H9 (cell line): Measurements from ENCODE around the gene ATRIP. TPM values are rescaled to one million over a fixed set of nuclear protein-coding genes. Genes with fewer than 3 reads are reported as not detected.

Experiments
- DNase-seq: peaks from one replicate; pipeline ENCODE4 v3.0.0-alpha.2; 2017
- H2AFZ ChIP-seq: one replicate; pipeline ENCODE4 v1.6.1; 2013; ENCODE audit warnings: mild to moderate bottlenecking, low read length, control low read depth, moderate library complexity
- H2AK5ac ChIP-seq: 2 replicates; pipeline ENCODE4 v1.6.1; 2013; ENCODE audit warnings: low read length, control low read depth, mixed read lengths; ENCODE audit not compliant: insufficient read length
- H2BK120ac ChIP-seq: one replicate; pipeline ENCODE4 v1.6.1; 2013; ENCODE audit warnings: low read depth, mild to moderate bottlenecking, low read length, control low read depth, inconsistent platforms; ENCODE audit not compliant: poor library complexity, severe bottlenecking
- H2BK12ac ChIP-seq: 2 replicates; pipeline ENCODE4 v1.6.1; 2013; ENCODE audit warnings: low read length, control low read depth, mixed read lengths, low read depth; ENCODE audit not compliant: insufficient read length
- H2BK15ac ChIP-seq: 2 replicates; pipeline ENCODE4 v1.6.1; 2013; ENCODE audit warnings: low read depth, low read length, control low read depth
- H2BK20ac ChIP-seq: one replicate; pipeline ENCODE4 v1.6.1; 2013; ENCODE audit warnings: low read depth, mild to moderate bottlenecking, low read length, control low read depth, inconsistent platforms; ENCODE audit not compliant: poor library complexity, severe bottlenecking
- H2BK5ac ChIP-seq: 2 replicates; pipeline ENCODE4 v1.6.1; 2013; ENCODE audit warnings: low read length, control low read depth, mixed read lengths; ENCODE audit not compliant: insufficient read length
- H3K14ac ChIP-seq: 2 replicates; pipeline ENCODE4 v1.6.1; 2013; ENCODE audit warnings: low read length, control low read depth; ENCODE audit not compliant: insufficient read depth
- H3K18ac ChIP-seq: 2 replicates; pipeline ENCODE4 v1.6.1; 2013; ENCODE audit warnings: low read depth, mild to moderate bottlenecking, mixed read lengths, low read length, control low read depth; ENCODE audit not compliant: insufficient read length
- H3K23ac ChIP-seq: 2 replicates; pipeline ENCODE4 v1.6.1; 2013; ENCODE audit warnings: low read length, control low read depth, mixed read lengths, low read depth; ENCODE audit not compliant: insufficient read length
- H3K23me2 ChIP-seq: 2 replicates; pipeline ENCODE4 v1.6.1; 2013; ENCODE audit warnings: low read depth, mild to moderate bottlenecking, mixed read lengths, low read length, control low read depth; ENCODE audit not compliant: insufficient read length, poor library complexity, severe bottlenecking
- H3K27ac ChIP-seq: 2 replicates; pipeline ENCODE4 v1.5.1; 2013; ENCODE audit warnings: low read length, control low read depth, mixed read lengths, low read depth; ENCODE audit not compliant: insufficient read length
- H3K27me3 ChIP-seq: 2 replicates; pipeline ENCODE4 v1.6.1; 2013; ENCODE audit warnings: low read length, control low read depth, inconsistent platforms; ENCODE audit not compliant: insufficient read depth
- H3K4ac ChIP-seq: 2 replicates; pipeline ENCODE4 v1.6.1; 2013; ENCODE audit warnings: low read depth, mild to moderate bottlenecking, control low read depth, inconsistent platforms, low read length, moderate library complexity
- H3K4me1 ChIP-seq: 2 replicates; pipeline ENCODE4 v1.6.1; 2013; ENCODE audit warnings: low read length, control low read depth, inconsistent platforms; ENCODE audit not compliant: insufficient read depth
- H3K4me2 ChIP-seq: 2 replicates; pipeline ENCODE4 v1.6.1; 2013; ENCODE audit warnings: low read length, control low read depth, mixed read lengths; ENCODE audit not compliant: insufficient read length, insufficient read depth
- H3K56ac ChIP-seq: 2 replicates; pipeline ENCODE4 v1.6.1; 2013; ENCODE audit warnings: low read depth, mild to moderate bottlenecking, mixed read lengths, low read length, control low read depth; ENCODE audit not compliant: insufficient read length
- H3K79me1 ChIP-seq: 2 replicates; pipeline ENCODE4 v1.6.1; 2013; ENCODE audit warnings: low read depth, mild to moderate bottlenecking, moderate library complexity, low read length, control low read depth, inconsistent platforms; ENCODE audit not compliant: insufficient read depth, poor library complexity, severe bottlenecking
- H3K79me2 ChIP-seq: 2 replicates; pipeline ENCODE4 v1.6.1; 2013; ENCODE audit warnings: low read length, control low read depth, inconsistent platforms; ENCODE audit not compliant: insufficient read depth
- H3K9ac ChIP-seq: 2 replicates; pipeline ENCODE4 v1.6.1; 2013; ENCODE audit warnings: low read length, control low read depth, mixed read lengths; ENCODE audit not compliant: insufficient read length; ENCODE audit errors: extremely low read depth
- H3K9me3 ChIP-seq: one replicate; pipeline ENCODE4 v1.6.1; 2013; ENCODE audit warnings: low read depth, low read length, inconsistent platforms; ENCODE audit not compliant: control insufficient read depth
- H3T11ph ChIP-seq: one replicate; pipeline ENCODE4 v1.6.1; 2013; ENCODE audit warnings: mild to moderate bottlenecking, low read length, control low read depth, inconsistent platforms
- H4K20me1 ChIP-seq: one replicate; pipeline ENCODE4 v1.6.1; 2013; ENCODE audit not compliant: control insufficient read depth, insufficient read length, insufficient read depth
- H4K5ac ChIP-seq: 2 replicates; pipeline ENCODE4 v1.6.1; 2013; ENCODE audit warnings: low read depth, mild to moderate bottlenecking, mixed read lengths, low read length, control low read depth; ENCODE audit not compliant: insufficient read length
- H4K8ac ChIP-seq: replicated peaks from 2 replicates; pipeline ENCODE4 v1.6.1; 2013; ENCODE audit warnings: low read length, control low read depth, mixed read lengths, low read depth; ENCODE audit not compliant: insufficient read length
- H4K91ac ChIP-seq: 2 replicates; pipeline ENCODE4 v1.6.1; 2013; ENCODE audit warnings: low read depth, mild to moderate bottlenecking, moderate library complexity, mixed read lengths, low read length, control low read depth; ENCODE audit not compliant: insufficient read length
- H3K27ac Mint-ChIP-seq, 3 experiments: 2 replicates in 2 of 3; 3 replicates in 1 of 3; pipeline ENCODE4 v1.8.0; 2020 to 2021; ENCODE audit warnings: mixed read lengths in 3 of 3, mild to moderate bottlenecking in 1 of 3, moderate library complexity in 1 of 3
- H3K27me3 Mint-ChIP-seq: 2 replicates; pipeline ENCODE4 v1.8.0; 2021; ENCODE audit warnings: low read depth, mild to moderate bottlenecking, moderate library complexity, mixed read lengths
- H3K36me3 Mint-ChIP-seq, 3 experiments: 2 replicates in 2 of 3; 3 replicates in 1 of 3; pipeline ENCODE4 v1.8.0; 2020 to 2021; ENCODE audit warnings: low read depth in 3 of 3, mixed read lengths in 3 of 3; ENCODE audit not compliant: insufficient read depth in 1 of 3
- H3K4me1 Mint-ChIP-seq, 2 experiments: 2 replicates each; pipeline ENCODE4 v1.8.0; 2020; ENCODE audit warnings: mixed read lengths in 2 of 2
- H3K4me3 Mint-ChIP-seq, 2 experiments: 2 replicates in 1 of 2; 3 replicates in 1 of 2; pipeline ENCODE4 v1.8.0; 2020 to 2021; ENCODE audit warnings: mild to moderate bottlenecking in 2 of 2, mixed read lengths in 2 of 2, moderate library complexity in 1 of 2
- H3K9me3 Mint-ChIP-seq, 2 experiments: 2 replicates in 1 of 2; 3 replicates in 1 of 2; pipeline ENCODE4 v1.8.0; 2020; ENCODE audit warnings: mild to moderate bottlenecking in 2 of 2, mixed read lengths in 2 of 2, moderate library complexity in 1 of 2
- WGBS: extraction: QIAGEN DNeasy Blood & Tissue Kit; methylation state at CpG from one replicate; pipeline ENCODE4 v1.1.7; 2013; ENCODE audit warnings: missing lambda C conversion rate, low lambda C conversion rate, mixed read lengths; ENCODE audit not compliant: insufficient read length; ENCODE audit errors: extremely low coverage; 5-methylcytosine and 5-hydroxymethylcytosine counted together
- total RNA-seq: library from RNA; stranded (reverse); gene quantifications from 2 replicates; pipeline ENCODE4 v1.2.1, GENCODE V29; 2021
- TF ChIP-seq, protein P1 (sequence below): fragments of 200-600 bp; sonication (generic); conservative IDR thresholded peaks from 3 replicates; pipeline ENCODE4 v1.8.0; 2021; ENCODE audit warnings: antibody characterized with exemption, mild to moderate bottlenecking

Gene ATRIP
- total RNA-seq, 1 experiment from 2014 or later, result 16.3 TPM

- Histone ChIP-seq H2AK5ac (no peak overlapping the region), H2BK5ac (no peak overlapping the region), H3K4me2 (no peak overlapping the region), H4K5ac (no peak overlapping the region), H3K9me3 (no peaks in the 10 kb centered on the region), H4K8ac (no peak overlapping the region), H3K23me2 (no peaks in the 10 kb centered on the region), H3K18ac (no peak overlapping the region), H3K27me3 (no peaks in the 10 kb centered on the region), H3K79me1 (no peaks in the 10 kb centered on the region), H3T11ph (no peak overlapping the region), H3K79me2 (no peaks in the 10 kb centered on the region), H2BK12ac (no peak overlapping the region), H3K4me1 (no peaks in the 10 kb centered on the region), H3K4ac (no peak overlapping the region), H3K9ac (no peak overlapping the region), H4K20me1 (no peaks in the 10 kb centered on the region), H3K23ac (no peak overlapping the region), H2BK120ac (no peak overlapping the region), H3K27ac (no peak overlapping the region), H3K14ac (no peak overlapping the region), H2BK20ac (no peak overlapping the region), H3K56ac (no peak overlapping the region), H2BK15ac (no peak overlapping the region), H4K91ac (no peak overlapping the region), H2AFZ (no peak overlapping the region)
- no peak for DNase-seq
- no peaks in the 10 kb centered on the region for H3K9me3 Mint-ChIP-seq
- peaks cover 59 to 99% (median 98%) of the 10 kb centered on the region in 3 experiments for H3K36me3 Mint-ChIP-seq
- H3K4me3 Mint-ChIP-seq, result no peak overlapping the region
- no peaks in the 10 kb centered on the region; the same call in 1 of the 2 replicates for H3K27me3 Mint-ChIP-seq
- H3K27ac Mint-ChIP-seq, result no peak overlapping the region; a peak in 1 of 7 replicates
- no peaks in the 10 kb centered on the region for H3K4me1 Mint-ChIP-seq
- WGBS, result no CpG with 5 or more reads among the region's 11 CpGs
- TF ChIP-seq, protein P1, sequence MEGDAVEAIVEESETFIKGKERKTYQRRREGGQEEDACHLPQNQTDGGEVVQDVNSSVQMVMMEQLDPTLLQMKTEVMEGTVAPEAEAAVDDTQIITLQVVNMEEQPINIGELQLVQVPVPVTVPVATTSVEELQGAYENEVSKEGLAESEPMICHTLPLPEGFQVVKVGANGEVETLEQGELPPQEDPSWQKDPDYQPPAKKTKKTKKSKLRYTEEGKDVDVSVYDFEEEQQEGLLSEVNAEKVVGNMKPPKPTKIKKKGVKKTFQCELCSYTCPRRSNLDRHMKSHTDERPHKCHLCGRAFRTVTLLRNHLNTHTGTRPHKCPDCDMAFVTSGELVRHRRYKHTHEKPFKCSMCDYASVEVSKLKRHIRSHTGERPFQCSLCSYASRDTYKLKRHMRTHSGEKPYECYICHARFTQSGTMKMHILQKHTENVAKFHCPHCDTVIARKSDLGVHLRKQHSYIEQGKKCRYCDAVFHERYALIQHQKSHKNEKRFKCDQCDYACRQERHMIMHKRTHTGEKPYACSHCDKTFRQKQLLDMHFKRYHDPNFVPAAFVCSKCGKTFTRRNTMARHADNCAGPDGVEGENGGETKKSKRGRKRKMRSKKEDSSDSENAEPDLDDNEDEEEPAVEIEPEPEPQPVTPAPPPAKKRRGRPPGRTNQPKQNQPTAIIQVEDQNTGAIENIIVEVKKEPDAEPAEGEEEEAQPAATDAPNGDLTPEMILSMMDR, result no peak
Observed at GRCh38 chr3:48411606-48412374, 34.7 kb upstream of the ATRIP start.
